Skeletal muscle tissue (tissue), 4 donors: ENCODE measurements around the gene OR4M1. TPM values are rescaled to one million over a fixed set of nuclear protein-coding genes. Genes with fewer than 3 reads are reported as not detected.
"Not testable (repeated sequence)": the region's sequence is repeated elsewhere in the genome, so short reads cannot be mapped to it uniquely, and the experiment has no call there.

ENCODE experiments used
- H3K27ac ChIP-seq: one replicate; pipeline ENCODE4 v1.7.0; 2013; ENCODE audit warnings: mild to moderate bottlenecking, low read depth, low read length, inconsistent platforms
- H3K27me3 ChIP-seq, 3 donors: one replicate each; pipeline ENCODE4 v1.7.0; 2013; ENCODE audit warnings: low read length in 3 of 3; ENCODE audit not compliant: control insufficient read depth in 3 of 3, insufficient read depth in 3 of 3
- H3K36me3 ChIP-seq, 3 donors: one replicate each; pipeline ENCODE4 v1.7.0; 2013; ENCODE audit warnings: low read length in 3 of 3; ENCODE audit not compliant: control insufficient read depth in 3 of 3, insufficient read depth in 3 of 3
- H3K4me1 ChIP-seq, 3 donors: one replicate each; pipeline ENCODE4 v1.7.0; 2013; ENCODE audit warnings: low read length in 3 of 3, mild to moderate bottlenecking in 3 of 3; ENCODE audit not compliant: control insufficient read depth in 3 of 3, insufficient read depth in 3 of 3
- H3K4me3 ChIP-seq, 3 donors: one replicate each; pipeline ENCODE4 v1.7.0; 2013; ENCODE audit warnings: low read length in 3 of 3
- H3K9ac ChIP-seq, 3 donors: one replicate each; pipeline ENCODE4 v1.7.0; 2013; ENCODE audit warnings: low read length in 3 of 3, mild to moderate bottlenecking in 3 of 3, moderate library complexity in 2 of 3, low read depth in 1 of 3
- H3K9me3 ChIP-seq, 3 donors: one replicate each; pipeline ENCODE4 v1.7.0; 2013; ENCODE audit warnings: low read length in 3 of 3; ENCODE audit not compliant: control insufficient read depth in 3 of 3
- total RNA-seq: library from RNA; depleted of rRNA; stranded (reverse); fragments of >200 nt; gene quantifications from one replicate; pipeline ENCODE4 v1.2.3, GENCODE V29; 2014
- donor health status: Osteomylitis.

OR4M1 gene
- total RNA-seq, 1 donor from 2014 or later: not detected

DNA sequence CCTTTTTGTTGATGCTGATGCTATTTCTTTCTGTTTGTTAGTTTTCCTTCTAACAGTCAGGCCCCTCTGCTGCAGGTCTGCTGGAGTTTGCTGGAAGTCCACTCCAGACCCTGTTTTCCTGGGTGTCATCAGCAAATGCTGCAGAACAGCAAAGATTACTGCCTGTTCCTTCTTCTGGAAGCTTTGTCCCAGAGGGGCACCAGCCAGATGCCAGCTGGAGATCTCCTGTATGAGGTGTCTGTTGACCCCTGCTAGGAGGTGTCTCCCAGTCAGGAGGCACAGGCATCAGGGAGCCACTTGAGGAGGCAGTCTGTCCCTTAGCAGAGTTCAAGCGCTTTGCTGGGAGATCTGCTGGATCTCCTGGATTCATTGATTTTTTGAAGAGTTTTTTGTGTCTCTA, 46.6 kb downstream of the OR4M1 start:
- not testable (repeated sequence) for H3K27me3 ChIP-seq, H3K4me3 ChIP-seq, H3K9ac ChIP-seq, H3K4me1 ChIP-seq, H3K27ac ChIP-seq, H3K36me3 ChIP-seq, H3K9me3 ChIP-seq

GRCh38 chr14:19821016-19821415, 47.7 kb downstream of the OR4M1 start:
- H3K9ac ChIP-seq, H3K27ac ChIP-seq: not testable (repeated sequence)

GRCh38 chr14:19823178-19823577, 49.9 kb downstream of the OR4M1 start:
- Histone ChIP-seq H3K27me3 (no peaks in the 10 kb centered on the region), H3K4me1 (no peaks in the 10 kb centered on the region), H3K36me3 (no peaks in the 10 kb centered on the region), H3K9ac (no peak overlapping the region), H3K4me3 (no peak overlapping the region), H3K27ac (no peak overlapping the region), H3K9me3 (peaks cover 0 to 3% (median 0%) of the 10 kb centered on the region in 3 donors)

More at GRCh38 chr14:19821016-19821415, 47.7 kb downstream of the OR4M1 start:
- H3K9me3 ChIP-seq, H3K4me3 ChIP-seq, H3K27me3 ChIP-seq, H3K4me1 ChIP-seq, H3K36me3 ChIP-seq: not testable (repeated sequence)

DNA sequence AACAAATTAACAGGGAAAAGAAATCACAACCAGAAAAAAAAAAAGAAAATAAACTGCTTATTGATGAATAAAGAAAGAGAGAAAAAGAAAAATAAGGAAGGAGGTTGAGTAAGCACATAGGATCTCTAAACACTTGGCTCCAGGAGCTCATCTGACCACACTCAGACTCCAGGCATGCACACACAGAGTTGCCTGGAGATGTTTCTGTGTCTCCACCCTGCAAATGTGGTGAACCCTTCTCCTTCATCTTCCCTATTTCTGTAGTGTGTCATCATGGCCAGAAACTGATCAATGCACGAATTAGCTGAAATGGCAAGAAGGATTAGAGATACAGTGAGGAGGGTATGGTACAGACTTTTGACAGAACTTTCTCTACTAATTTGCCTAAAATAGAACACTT, 50.5 kb downstream of the OR4M1 start:
- H3K9ac ChIP-seq: no peak overlapping the region
- peaks cover 0 to 3% (median 0%) of the 10 kb centered on the region in 3 donors for H3K9me3 ChIP-seq
- no peak overlapping the region for H3K27ac ChIP-seq
- H3K36me3 ChIP-seq: no peaks in the 10 kb centered on the region
- H3K4me3 ChIP-seq: no peak overlapping the region
- no peaks in the 10 kb centered on the region for H3K4me1 ChIP-seq
- H3K27me3 ChIP-seq: no peaks in the 10 kb centered on the region

DNA sequence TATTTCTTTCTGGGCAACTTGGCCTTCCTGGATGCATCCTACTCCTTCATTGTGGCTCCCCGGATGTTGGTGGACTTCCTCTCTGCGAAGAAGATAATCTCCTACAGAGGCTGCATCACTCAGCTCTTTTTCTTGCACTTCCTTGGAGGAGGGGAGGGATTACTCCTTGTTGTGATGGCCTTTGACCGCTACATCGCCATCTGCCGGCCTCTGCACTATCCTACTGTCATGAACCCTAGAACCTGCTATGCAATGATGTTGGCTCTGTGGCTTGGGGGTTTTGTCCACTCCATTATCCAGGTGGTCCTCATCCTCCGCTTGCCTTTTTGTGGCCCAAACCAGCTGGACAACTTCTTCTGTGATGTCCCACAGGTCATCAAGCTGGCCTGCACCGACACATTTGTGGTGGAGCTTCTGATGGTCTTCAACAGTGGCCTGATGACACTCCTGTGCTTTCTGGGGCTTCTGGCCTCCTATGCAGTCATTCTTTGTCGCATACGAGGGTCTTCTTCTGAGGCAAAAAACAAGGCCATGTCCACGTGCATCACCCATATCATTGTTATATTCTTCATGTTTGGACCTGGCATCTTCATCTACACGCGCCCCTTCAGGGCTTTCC, 54.4 kb downstream of the OR4M1 start:
- H3K27ac ChIP-seq, H3K4me3 ChIP-seq, H3K27me3 ChIP-seq, H3K36me3 ChIP-seq, H3K9me3 ChIP-seq, H3K9ac ChIP-seq, H3K4me1 ChIP-seq: not testable (repeated sequence)

DNA sequence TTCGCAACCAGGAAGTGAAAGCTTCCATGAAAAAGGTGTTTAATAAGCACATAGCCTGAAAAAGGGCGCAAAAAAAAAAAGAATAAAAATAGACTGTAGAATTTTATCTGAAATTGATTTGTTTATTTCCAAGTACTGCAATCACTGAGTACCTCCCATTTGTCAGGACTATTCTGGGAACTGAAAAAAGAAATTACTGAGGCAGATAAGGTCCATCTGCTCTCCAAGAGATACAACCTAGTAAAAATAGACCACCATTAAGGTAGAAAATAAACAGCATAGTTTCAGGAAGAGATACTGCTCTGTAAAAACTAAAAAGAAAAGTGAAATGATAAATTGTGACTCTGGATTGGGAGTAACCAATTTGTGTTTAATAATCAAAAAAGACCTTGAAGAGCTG, 55.0 kb downstream of the OR4M1 start:
- no peak overlapping the region for H3K9ac ChIP-seq
- peaks cover 0 to 3% (median 2%) of the 10 kb centered on the region in 3 donors for H3K9me3 ChIP-seq
- no peaks in the 10 kb centered on the region for H3K36me3 ChIP-seq
- H3K27ac ChIP-seq: no peak overlapping the region
- H3K27me3 ChIP-seq: no peaks in the 10 kb centered on the region
- no peak overlapping the region for H3K4me3 ChIP-seq
- no peaks in the 10 kb centered on the region for H3K4me1 ChIP-seq

Other genes with a start within 250 kb of the OR4M1 start
- gene OR11H2, start 59.6 kb upstream of the OR4M1 start, total RNA-seq: not detected
- gene OR4Q3, start 29.9 kb upstream of the OR4M1 start, total RNA-seq: not detected
- gene OR4N2, start 30.3 kb downstream of the OR4M1 start, total RNA-seq: not detected
- not detected for gene OR4K2, start 101.6 kb downstream of the OR4M1 start, total RNA-seq
- not detected for gene OR4K5, start 147.1 kb downstream of the OR4M1 start, total RNA-seq
- not detected for gene OR4K1, start 157.4 kb downstream of the OR4M1 start, total RNA-seq
- not detected for gene OR4K15, start 202.1 kb downstream of the OR4M1 start, total RNA-seq
- gene OR4Q2, start 228.7 kb downstream of the OR4M1 start, total RNA-seq: not detected
- gene OR4K14, start 245.8 kb downstream of the OR4M1 start, total RNA-seq: not detected